GM19043 (cell line): ENCODE data around the gene SPIRE1.
"Not testable (repeated sequence)": the region's sequence is repeated elsewhere in the genome, so short reads cannot be mapped to it uniquely, and the experiment has no call there.

Source experiments
- ATAC-seq: cut with Tn5 transposase; IDR thresholded peaks from one replicate; pipeline ENCODE4 v1.9.1; 2021; ENCODE audit warnings: low read depth; ENCODE audit not compliant: unreplicated experiment

Gene SPIRE1

GRCh38 chr18:12560600-12560999, 97.3 kb downstream of the SPIRE1 start:
- not testable (repeated sequence) for ATAC-seq

- ATAC-seq = no peak
These were observed 98.6 kb downstream of the SPIRE1 start for GRCh38 chr18:12559319-12559718.

- no peak for ATAC-seq
These were observed 100.7 kb downstream of the SPIRE1 start for GRCh38 chr18:12556946-12557806.

- no peak for ATAC-seq
These were observed 103.0 kb downstream of the SPIRE1 start for GRCh38 chr18:12554796-12555388.

- ATAC-seq = no peak
These were observed 105.0 kb downstream of the SPIRE1 start for GRCh38 chr18:12552879-12553242.

- not testable (repeated sequence) for ATAC-seq
These were observed 105.7 kb downstream of the SPIRE1 start for GRCh38 chr18:12551943-12552878.

- not testable (repeated sequence) for ATAC-seq
These were observed 106.4 kb downstream of the SPIRE1 start for GRCh38 chr18:12551466-12551865.

GRCh38 chr18:12543697-12544096, 114.2 kb downstream of the SPIRE1 start:
- no peak for ATAC-seq

GRCh38 chr18:12540751-12541150, 117.2 kb downstream of the SPIRE1 start:
- ATAC-seq = no peak

- ATAC-seq = not testable (repeated sequence)
These were observed 118.7 kb downstream of the SPIRE1 start for GRCh38 chr18:12539158-12539557.

- ATAC-seq = no peak
These were observed 123.1 kb downstream of the SPIRE1 start for GRCh38 chr18:12534820-12535219.

GRCh38 chr18:12532661-12533060, 125.2 kb downstream of the SPIRE1 start:
- ATAC-seq = no peak

- no peak for ATAC-seq
These were observed 126.2 kb downstream of the SPIRE1 start for GRCh38 chr18:12531749-12532148.

GRCh38 chr18:12520442-12520992, 137.4 kb downstream of the SPIRE1 start:
- ATAC-seq = no peak

- no peak for ATAC-seq
These were observed 138.9 kb downstream of the SPIRE1 start for GRCh38 chr18:12518832-12519531.

GRCh38 chr18:12518326-12518725, 139.6 kb downstream of the SPIRE1 start:
- ATAC-seq = no peak

GRCh38 chr18:12517142-12517825, 140.6 kb downstream of the SPIRE1 start:
- no peak for ATAC-seq

- ATAC-seq = no peak
These were observed 141.8 kb downstream of the SPIRE1 start for GRCh38 chr18:12516049-12516630.

- ATAC-seq = no peak
These were observed 142.4 kb downstream of the SPIRE1 start for GRCh38 chr18:12515550-12515949.
